Psoas muscle (tissue), 8 donors: ENCODE results near the gene GRK6. TPM values are rescaled to one million over a fixed set of nuclear protein-coding genes. Genes with fewer than 3 reads are reported as not detected.
A peak's percentile ranks its signal among the peaks of the same experiment; 100 is the strongest.
"Not testable (repeated sequence)": the region's sequence is repeated elsewhere in the genome, so short reads cannot be mapped to it uniquely, and the experiment has no call there.

Experiments
- ATAC-seq, 4 donors: fragments of 200-7000 bp; cut with Tn5 transposase; one replicate each; pipeline ENCODE4 v1.9.1; 2020; ENCODE audit warnings: moderate library complexity in 3 of 4, mild to moderate bottlenecking in 2 of 4
- DNase-seq, 2 donors: peaks; one replicate each; pipeline ENCODE4 v3.0.0-alpha.2; 2020
- H3K27ac ChIP-seq: fragments of 200-600 bp; one replicate; pipeline ENCODE4 v1.8.0; 2022
- H3K27me3 ChIP-seq, 3 donors: fragments of 200-600 bp in 1 of 3; one replicate each; pipeline versions ENCODE4 v1.6.1 to v1.8.0; 2013 to 2022; ENCODE audit warnings: low read length in 2 of 3, mild to moderate bottlenecking in 2 of 3, moderate library complexity in 1 of 3; ENCODE audit not compliant: insufficient read depth in 3 of 3
- H3K36me3 ChIP-seq, 2 donors: fragments of 200-600 bp in 1 of 2; one replicate each; pipeline versions ENCODE4 v1.6.1 to v1.8.0; 2013 to 2022; ENCODE audit warnings: low read depth in 1 of 2, mild to moderate bottlenecking in 1 of 2, moderate library complexity in 1 of 2; ENCODE audit not compliant: insufficient read depth in 1 of 2
- H3K4me1 ChIP-seq: fragments of 200-600 bp; one replicate; pipeline ENCODE4 v1.8.0; 2022
- H3K4me3 ChIP-seq: fragments of 200-600 bp; one replicate; pipeline ENCODE4 v1.8.0; 2022; ENCODE audit warnings: mild to moderate bottlenecking
- H3K9me3 ChIP-seq: fragments of 200-600 bp; one replicate; pipeline ENCODE4 v1.8.0; 2022
- WGBS, 3 donors: extraction: QIAGEN DNeasy Blood & Tissue Kit; methylation state at CpG; one replicate each; pipeline versions ENCODE4 v1.1.6 to v1.1.7; 2013; 5-methylcytosine and 5-hydroxymethylcytosine counted together
- intact Hi-C, 2 donors: fragments of 100-400 bp; cut with DNase I; formaldehyde crosslinking; loops; one replicate each; pipeline versions ENCODE4 v1.11.0 to v1.14.2; 2022
- polyA plus RNA-seq, 3 donors: library from polyadenylated mRNA; stranded (reverse); fragments of 200-250 nt; gene quantifications; one replicate each; pipeline ENCODE4 v1.2.3, GENCODE V29; 2013
- total RNA-seq, 4 donors: library from RNA; stranded (reverse); fragmentation: NEBNext Ultra II Directional in 2 of 4; extraction: Animal tissue kit (Norgen Biotek cat#: 25700) in 2 of 4; gene quantifications; one replicate each; pipeline versions ENCODE4 v1.2.1 to v1.2.4, GENCODE V29; 2021 to 2023
- TF ChIP-seq, protein P1 (sequence below): fragments of 200-600 bp; IDR thresholded peaks from one replicate; pipeline ENCODE4 v1.8.0; 2022; ENCODE audit warnings: antibody characterized with exemption
- donor health status: healthy with polysubstance abuse.
- donor health status: DM: no; HTN: no; CAD: no; lungs with moderate emphysema.
- donor health status: Bipolar disorder and iron deficiency.
- donor health status: healthy.
- donor health status: DM: yes; HTN: yes; CAD: no.
- donor health status: DM: no; HTN: no; CAD: no.
- donor health status: DM: no; HTN: no; CAD: no.
- donor health status: DM: yes; HTN: yes; CAD: no.

GRK6 gene
- total and polyA plus RNA-seq, 7 donors: 12.3 to 22.6 (median 15.8) TPM

DNA sequence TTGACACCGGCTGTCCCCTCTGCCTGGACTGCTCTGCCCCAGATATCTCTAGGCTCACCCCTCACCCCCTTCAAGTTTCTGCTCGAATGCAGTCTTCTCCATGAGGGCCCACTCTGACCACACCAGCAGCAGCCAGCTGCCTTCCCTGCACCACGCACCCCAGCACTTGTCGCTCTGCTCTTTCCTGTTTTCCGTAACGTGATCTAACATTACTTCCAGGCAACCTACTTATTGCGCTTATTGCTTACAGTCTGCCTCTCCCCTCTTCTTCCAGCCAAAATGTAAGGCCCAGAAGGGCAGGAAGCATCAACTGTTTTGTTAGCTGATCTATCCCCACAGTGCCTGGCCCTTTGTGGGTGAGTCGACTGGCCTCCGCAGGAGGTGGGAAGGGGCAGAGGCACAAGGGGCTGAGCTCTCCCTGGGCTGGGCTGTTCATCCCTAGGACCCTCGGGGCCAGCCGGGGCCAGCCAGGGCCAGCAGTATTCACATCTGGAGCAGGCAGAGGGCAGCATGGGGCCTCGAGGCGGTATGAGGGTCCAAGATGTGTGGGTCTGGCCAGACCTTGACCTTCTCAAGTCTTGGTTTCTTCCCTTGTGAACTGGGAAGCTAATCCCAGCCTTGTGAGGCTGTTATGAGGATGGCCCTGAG is 58.5 kb downstream of the GRK6 start:
- ATAC-seq: peak in 2 of 4 donors; percentile 6 to 7
- intact Hi-C loops: no loop called here

DNA sequence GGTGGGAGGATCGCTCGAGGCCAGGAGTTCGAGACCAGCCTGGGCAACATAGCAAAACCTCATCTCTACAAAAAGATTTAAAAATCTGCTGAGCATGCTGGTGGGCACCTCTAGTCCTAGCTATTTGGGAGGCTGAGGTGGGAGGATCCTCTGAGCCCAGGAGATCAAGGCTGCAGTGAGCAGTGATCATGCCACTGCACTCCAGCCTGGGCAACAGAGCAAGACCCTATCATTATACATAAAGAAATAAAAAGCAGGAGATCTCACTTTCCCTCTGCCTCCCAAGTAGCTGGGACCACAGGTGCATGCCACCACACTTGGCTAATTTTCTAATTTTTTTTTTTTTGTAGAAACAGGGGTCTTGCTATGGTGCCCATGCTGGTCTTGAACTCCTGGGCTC is 59.3 kb downstream of the GRK6 start:
- H3K9me3 ChIP-seq, intact Hi-C loops, DNase-seq, H3K4me3 ChIP-seq, H3K27me3 ChIP-seq, ATAC-seq: not testable (repeated sequence)
- Histone ChIP-seq H3K4me1 (peaks cover 24% of the 10 kb centered on the region), H3K36me3 (peaks cover 0 to 76% of the 10 kb centered on the region in 2 donors), H3K27ac (peak overlapping the region; percentile 78)
- 94 to 95% (median 94%) methylated on average over 3 of the region's 3 CpGs for WGBS, 3 donors

More for the DNA sequence above, 58.5 kb downstream of the GRK6 start:
- Histone ChIP-seq H3K36me3 (peaks cover 0 to 69% of the 10 kb centered on the region in 2 donors), H3K4me1 (peaks cover 28% of the 10 kb centered on the region), H3K27me3 (no peaks in the 10 kb centered on the region), H3K27ac (peak overlapping the region; percentile 78), H3K4me3 (no peak overlapping the region), H3K9me3 (no peaks in the 10 kb centered on the region)
- WGBS, 3 donors: 33 to 49% (median 35%) methylated on average over 13 of the region's 13 CpGs
- no peak for DNase-seq
- TF ChIP-seq, protein P1, sequence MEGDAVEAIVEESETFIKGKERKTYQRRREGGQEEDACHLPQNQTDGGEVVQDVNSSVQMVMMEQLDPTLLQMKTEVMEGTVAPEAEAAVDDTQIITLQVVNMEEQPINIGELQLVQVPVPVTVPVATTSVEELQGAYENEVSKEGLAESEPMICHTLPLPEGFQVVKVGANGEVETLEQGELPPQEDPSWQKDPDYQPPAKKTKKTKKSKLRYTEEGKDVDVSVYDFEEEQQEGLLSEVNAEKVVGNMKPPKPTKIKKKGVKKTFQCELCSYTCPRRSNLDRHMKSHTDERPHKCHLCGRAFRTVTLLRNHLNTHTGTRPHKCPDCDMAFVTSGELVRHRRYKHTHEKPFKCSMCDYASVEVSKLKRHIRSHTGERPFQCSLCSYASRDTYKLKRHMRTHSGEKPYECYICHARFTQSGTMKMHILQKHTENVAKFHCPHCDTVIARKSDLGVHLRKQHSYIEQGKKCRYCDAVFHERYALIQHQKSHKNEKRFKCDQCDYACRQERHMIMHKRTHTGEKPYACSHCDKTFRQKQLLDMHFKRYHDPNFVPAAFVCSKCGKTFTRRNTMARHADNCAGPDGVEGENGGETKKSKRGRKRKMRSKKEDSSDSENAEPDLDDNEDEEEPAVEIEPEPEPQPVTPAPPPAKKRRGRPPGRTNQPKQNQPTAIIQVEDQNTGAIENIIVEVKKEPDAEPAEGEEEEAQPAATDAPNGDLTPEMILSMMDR: no peak

DNA sequence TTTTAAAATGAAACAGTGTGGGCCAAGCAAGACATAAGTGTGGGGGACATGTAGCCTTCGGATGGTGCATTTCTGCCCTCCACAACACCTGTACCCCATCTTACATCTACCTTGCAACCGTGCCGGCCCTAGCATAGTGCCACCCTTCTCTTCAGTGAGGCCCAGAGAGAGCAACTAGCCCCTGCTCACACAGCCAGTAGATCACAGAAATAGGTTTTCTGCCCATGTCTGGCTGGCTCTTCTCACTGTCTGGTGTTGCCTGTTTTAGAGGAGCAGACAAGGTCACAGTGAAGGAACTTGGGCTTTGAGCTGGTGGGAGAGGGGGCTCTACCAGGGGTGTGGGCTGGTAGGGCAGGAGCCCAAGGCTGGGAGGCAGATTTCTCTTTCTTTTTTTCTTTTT is 59.8 kb downstream of the GRK6 start:
- Histone ChIP-seq H3K27me3 (no peaks in the 10 kb centered on the region), H3K9me3 (no peaks in the 10 kb centered on the region), H3K4me3 (no peak overlapping the region), H3K4me1 (peaks cover 24% of the 10 kb centered on the region), H3K36me3 (peaks cover 0 to 81% of the 10 kb centered on the region in 2 donors), H3K27ac (no peak overlapping the region)
- no peak for ATAC-seq
- DNase-seq: no peak
- 91 to 97% (median 97%) methylated on average over 3 of the region's 3 CpGs for WGBS, 3 donors
- TF ChIP-seq, protein P1: no peak
- intact Hi-C loops: no loop called here

DNA sequence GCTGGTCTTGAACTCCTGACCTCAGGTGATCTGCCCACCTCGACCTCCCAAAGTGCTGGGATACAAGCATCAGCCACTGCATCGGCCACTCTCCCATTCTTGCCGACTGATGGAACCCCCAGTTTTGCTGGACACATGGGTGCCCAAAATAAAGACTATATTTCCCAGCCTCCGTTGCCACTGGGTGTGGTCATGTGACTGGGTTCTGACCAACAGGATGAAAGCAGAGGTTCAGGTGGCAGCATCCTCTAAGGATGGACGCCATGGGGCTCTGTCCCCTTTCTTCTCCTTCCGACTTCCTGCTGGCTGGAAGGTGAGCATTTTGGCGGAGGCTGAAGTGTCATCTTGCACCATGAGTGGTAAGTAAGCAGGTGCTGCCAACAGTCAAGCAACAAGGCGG is 60.7 kb downstream of the GRK6 start:
- intact Hi-C loops: no loop called here
- no peaks in the 10 kb centered on the region for H3K9me3 ChIP-seq
- TF ChIP-seq, protein P1: no peak
- no peak overlapping the region for H3K4me3 ChIP-seq
- H3K36me3 ChIP-seq: peaks cover 0 to 83% of the 10 kb centered on the region in 2 donors
- H3K4me1 ChIP-seq: peaks cover 27% of the 10 kb centered on the region
- ATAC-seq: no peak
- DNase-seq: peak in 1 of 2 donors; percentile 47
- H3K27ac ChIP-seq: peak overlapping the region; percentile 10
- 82 to 92% (median 83%) methylated on average over 8 of the region's 8 CpGs for WGBS, 3 donors
- H3K27me3 ChIP-seq: no peaks in the 10 kb centered on the region

DNA sequence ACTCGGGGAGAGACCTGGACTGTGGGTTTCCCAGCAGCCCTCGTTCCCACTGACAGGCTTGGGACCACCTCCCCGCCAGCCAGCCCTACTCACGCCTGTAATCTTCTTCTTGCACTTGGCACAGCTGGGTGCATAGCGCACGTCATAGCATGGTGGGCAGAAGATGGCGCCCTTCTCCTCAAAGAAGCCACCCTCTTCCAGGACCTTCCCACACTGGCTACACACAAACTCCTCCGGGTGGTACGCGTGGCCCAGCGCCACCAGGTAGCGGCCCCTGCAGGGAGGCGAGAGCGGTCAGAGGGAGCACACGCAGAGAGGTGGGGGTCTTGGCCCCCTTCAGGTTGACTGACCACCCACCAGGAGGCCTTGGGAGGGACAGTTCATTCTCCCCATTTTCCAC is 61.5 kb downstream of the GRK6 start:
- H3K27me3 ChIP-seq: no peaks in the 10 kb centered on the region
- TF ChIP-seq, protein P1: no peak
- intact Hi-C loops: no loop called here
- H3K36me3 ChIP-seq: peaks cover 0 to 91% of the 10 kb centered on the region in 2 donors
- ATAC-seq: no peak
- H3K9me3 ChIP-seq: no peaks in the 10 kb centered on the region
- no peak overlapping the region for H3K27ac ChIP-seq
- no peak overlapping the region for H3K4me3 ChIP-seq
- DNase-seq: no peak
- H3K4me1 ChIP-seq: peaks cover 35% of the 10 kb centered on the region
- 88 to 92% (median 89%) methylated on average over 15 of the region's 15 CpGs for WGBS, 3 donors
